IMR-90 (cell line): ENCODE measurements around the gene RFX3.

Experiments used
- BHLHE40 ChIP-seq: fragments of 150-350 bp; IDR thresholded peaks from 2 replicates; pipeline ENCODE4 v1.6.1; 2016; ENCODE audit warnings: mild to moderate bottlenecking, low read depth, low read length
- MAZ ChIP-seq: IDR thresholded peaks from 2 replicates; pipeline ENCODE4 v1.6.1; 2012; ENCODE audit warnings: low read depth, mild to moderate bottlenecking, low read length, improper control_type of control experiment, moderate library complexity, borderline replicate concordance
- MXI1 ChIP-seq: IDR thresholded peaks from 2 replicates; pipeline ENCODE4 v1.6.1; 2012; ENCODE audit warnings: low read depth, mild to moderate bottlenecking, low read length, moderate library complexity, borderline replicate concordance
- NFE2L2 ChIP-seq: fragments of 150-350 bp; IDR thresholded peaks from 2 replicates; pipeline ENCODE4 v1.6.1; 2016; ENCODE audit warnings: low read depth, mild to moderate bottlenecking, low read length
- POLR2A ChIP-seq: IDR thresholded peaks from 2 replicates; pipeline ENCODE4 v1.6.1; 2012; ENCODE audit warnings: mild to moderate bottlenecking, low read depth, low read length
- RAD21 ChIP-seq: IDR thresholded peaks from 2 replicates; pipeline ENCODE4 v1.6.1; 2012; ENCODE audit warnings: low read length, improper control_type of control experiment
- RFX5 ChIP-seq: IDR thresholded peaks from 2 replicates; pipeline ENCODE4 v1.8.0; 2012; ENCODE audit warnings: low read depth, mild to moderate bottlenecking, low read length, moderate library complexity
- SMC3 ChIP-seq: fragments of 150-350 bp; IDR thresholded peaks from 2 replicates; pipeline ENCODE4 v1.6.1; 2016; ENCODE audit warnings: low read depth, mild to moderate bottlenecking, antibody characterized with exemption, low read length, moderate library complexity
- TF ChIP-seq, protein P1 (sequence below): conservative IDR thresholded peaks from 2 replicates; pipeline ENCODE4 v1.5.1; 2012; ENCODE audit warnings: mild to moderate bottlenecking, low read depth, low read length, improper control_type of control experiment

DNA sequence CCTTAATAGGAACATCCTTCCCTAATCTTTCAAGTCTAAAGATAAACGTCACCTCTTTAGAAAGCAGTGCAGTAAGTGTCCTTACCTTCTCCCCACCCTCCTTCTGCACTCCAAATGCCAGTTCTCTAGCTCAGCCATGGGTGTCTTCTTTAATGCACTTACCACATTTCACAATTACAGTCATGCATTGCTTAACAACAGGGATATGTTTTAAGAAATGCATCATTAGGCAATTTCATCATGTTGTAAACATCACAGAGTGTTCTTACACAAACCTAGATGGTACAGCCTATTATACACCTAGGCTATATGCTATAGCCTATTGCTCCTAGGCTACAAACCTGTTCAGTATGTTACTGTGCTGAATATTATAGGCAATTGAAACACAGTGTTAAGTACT, 91.2 kb downstream of the RFX3 start:
- TF ChIP-seq RFX5 (no peak), POLR2A (no peak), BHLHE40 (no peak), NFE2L2 (no peak), MXI1 (no peak), MAZ (no peak), SMC3 (no peak), RAD21 (no peak)
- TF ChIP-seq, protein P1, sequence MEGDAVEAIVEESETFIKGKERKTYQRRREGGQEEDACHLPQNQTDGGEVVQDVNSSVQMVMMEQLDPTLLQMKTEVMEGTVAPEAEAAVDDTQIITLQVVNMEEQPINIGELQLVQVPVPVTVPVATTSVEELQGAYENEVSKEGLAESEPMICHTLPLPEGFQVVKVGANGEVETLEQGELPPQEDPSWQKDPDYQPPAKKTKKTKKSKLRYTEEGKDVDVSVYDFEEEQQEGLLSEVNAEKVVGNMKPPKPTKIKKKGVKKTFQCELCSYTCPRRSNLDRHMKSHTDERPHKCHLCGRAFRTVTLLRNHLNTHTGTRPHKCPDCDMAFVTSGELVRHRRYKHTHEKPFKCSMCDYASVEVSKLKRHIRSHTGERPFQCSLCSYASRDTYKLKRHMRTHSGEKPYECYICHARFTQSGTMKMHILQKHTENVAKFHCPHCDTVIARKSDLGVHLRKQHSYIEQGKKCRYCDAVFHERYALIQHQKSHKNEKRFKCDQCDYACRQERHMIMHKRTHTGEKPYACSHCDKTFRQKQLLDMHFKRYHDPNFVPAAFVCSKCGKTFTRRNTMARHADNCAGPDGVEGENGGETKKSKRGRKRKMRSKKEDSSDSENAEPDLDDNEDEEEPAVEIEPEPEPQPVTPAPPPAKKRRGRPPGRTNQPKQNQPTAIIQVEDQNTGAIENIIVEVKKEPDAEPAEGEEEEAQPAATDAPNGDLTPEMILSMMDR = no peak
